Stimulated activated CD4-positive, alpha-beta T cell treated with anti-CD3 and anti-CD28 coated beads, Interleukin-4, amount 100 ng/mL, for 24 hours (primary cell): ENCODE results near the gene MDK.
A peak's percentile ranks its signal among the peaks of the same experiment; 100 is the strongest.

Experiments
- DNase-seq: peaks from one replicate; pipeline ENCODE4 v3.0.0-alpha.2; 2020

The MDK gene

DNA sequence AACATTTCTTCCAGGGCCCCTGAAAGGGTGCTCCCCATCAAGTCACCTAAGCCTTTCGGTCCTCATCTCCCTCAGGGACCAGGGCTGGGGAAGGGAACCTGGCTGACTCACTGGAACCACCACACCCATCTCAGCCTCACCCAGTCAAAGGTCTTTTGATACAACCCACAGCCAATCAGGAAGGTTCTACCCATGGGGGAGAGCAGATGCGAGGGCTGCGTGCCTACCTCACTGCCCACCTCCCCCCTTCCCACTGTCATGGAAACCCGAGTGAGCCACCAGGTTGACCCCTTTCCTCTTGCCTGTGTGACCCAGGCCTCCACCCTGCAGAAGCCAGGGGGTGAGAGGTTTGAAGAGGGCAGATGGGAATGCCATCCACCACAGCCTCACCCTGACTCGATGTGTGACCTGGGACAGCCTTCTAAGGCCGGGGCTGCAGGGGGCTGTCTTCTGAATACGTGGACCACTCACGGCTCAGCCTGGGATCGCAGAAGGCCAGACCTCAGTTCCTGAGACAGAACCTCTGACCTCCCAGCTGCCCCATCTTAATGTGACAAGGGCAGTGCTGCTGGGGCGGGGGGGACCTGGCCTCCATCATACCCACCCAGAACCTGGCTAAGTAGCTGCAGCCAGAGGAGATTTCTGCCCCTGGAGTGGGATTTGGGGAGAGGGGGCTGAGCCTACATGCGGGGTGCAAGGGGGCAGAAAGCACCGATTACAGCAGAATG is 2.7 kb downstream of the MDK start:
- no peak for DNase-seq

- no peak for DNase-seq
Measured at GRCh38 chr11:46385169-46386004, 3.9 kb downstream of the MDK start.

DNA sequence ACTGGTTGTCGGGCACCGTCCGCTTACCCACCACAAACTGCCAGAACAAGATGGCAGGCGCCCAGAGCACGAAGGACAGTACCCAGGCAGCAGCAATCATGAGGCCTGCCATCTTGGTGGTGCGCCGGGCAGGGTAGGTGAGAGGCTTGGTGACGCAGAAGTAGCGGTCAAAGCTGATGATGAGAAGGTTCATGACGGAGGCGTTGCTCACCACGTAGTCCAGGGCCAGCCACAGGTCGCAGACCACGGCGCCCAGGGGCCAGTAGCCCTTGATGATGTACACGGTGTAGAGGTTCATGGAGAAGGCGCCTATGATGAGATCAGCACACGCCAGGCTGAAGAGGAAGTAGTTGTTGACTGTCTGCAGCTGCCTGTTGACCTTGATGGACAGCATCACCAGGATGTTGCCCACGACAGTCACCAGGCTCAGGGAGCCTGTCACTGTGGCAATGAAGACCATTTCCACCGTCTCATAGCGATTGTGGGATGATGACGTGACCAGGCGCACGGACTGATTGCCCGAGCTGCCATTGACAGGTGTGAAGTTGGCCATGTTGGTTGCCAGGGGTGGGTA is 4.6 kb downstream of the MDK start:
- no peak for DNase-seq

DNA sequence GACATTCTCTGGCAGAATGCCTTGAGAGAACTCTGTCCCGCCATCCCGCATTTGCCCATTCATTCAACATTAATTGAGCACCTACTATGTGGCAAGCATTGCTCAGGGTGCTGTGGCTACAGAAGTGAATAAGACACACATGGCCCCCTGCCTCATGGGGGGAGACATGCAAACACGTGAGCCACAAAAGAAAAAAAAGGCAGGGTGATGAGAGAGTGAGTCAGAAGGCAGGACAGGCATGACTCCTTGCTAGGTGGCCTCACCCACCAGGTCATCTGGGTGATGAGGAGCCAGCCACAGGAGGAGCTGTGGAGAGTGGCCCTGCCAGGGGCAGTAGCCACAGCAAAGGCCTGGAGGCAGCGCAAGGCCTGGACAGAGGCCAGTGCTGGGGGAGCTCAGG is 5.2 kb downstream of the MDK start:
- no peak for DNase-seq

DNA sequence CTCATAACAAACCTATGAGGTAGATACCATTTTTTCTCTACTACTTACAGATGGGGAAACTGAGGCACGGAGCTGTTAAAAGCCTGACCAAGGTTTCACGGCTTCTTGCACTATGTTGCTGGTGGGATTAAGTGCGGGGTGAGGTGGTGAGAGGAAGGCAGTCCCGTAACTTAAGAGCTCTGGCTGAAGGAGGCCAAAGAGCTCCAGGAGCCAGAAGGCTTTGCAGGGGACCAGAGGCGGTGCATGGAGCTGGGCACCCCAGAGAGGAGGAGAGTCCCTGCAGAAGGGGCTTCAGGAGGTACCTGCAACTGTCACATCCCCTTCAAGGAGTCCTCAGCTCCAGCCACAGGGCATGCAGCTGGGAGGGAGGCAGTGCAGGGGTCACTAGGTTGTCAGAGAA is 6.0 kb downstream of the MDK start:
- DNase-seq, result no peak

GRCh38 chr11:46387919-46388618 is 6.6 kb downstream of the MDK start:
- no peak for DNase-seq

DNA sequence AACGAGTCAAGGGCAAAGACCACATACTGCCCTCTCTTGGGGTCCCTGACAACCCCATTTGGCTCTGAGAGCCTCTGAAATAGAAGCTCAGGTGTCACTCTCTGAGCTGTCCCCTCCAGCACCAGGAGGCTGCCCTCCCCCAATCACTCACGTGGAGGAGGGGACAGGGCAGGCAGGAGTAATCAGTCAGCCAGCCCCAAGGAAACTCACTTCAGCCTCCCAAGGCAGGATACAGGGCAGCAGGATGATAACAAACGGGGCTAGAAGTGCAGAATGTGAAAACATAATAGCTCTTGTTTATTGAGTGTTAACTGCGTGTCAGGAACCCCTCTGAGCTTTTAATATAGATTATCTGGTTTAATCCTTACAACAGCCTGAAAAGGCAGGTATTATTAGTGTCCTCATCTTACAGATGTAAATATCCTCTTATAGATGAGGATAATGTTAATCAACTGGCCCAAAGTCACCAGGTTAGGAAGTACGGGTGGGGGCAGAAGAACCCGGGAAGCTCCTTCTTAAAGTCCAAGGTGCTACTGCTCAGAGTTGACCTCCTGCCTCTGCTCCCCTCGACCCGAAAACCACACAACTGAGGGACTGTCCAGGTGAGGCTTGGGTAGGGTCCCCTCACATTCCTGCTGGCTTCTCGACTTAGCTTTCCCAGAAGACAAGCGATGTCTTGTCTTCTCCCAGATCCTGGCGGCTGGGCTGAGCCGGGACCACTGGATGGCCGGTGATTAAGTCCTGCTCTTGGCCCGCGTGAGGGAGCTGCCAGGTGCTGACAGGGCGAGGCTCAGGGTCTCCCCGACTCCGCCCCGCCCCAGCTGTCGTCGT is 7.4 kb downstream of the MDK start:
- DNase-seq, result no peak

- DNase-seq, result peak; percentile 48
Measured at GRCh38 chr11:46389450-46390330, 8.2 kb downstream of the MDK start.

GRCh38 chr11:46390331-46391171 is 9.1 kb downstream of the MDK start:
- DNase-seq, result no peak

DNA sequence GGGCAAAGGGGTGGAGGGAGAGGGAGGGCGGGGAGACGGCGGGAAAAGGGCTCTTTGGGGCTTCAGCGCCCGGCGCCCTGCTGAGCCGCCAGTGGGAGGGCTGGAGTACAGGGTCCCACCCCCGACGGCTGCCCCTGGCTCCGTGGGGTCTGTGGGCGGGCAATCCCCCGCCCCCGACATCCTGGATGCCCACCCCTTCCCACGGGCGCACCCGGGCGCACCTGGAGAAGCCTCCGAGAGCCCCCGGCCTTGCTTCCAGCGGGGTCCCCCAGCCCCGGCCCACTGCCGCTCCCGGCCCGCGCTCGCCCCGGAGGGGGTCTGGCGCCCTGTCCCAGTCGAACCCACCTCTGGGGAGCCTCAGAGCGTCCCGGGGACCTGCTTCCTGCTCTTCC is 9.7 kb downstream of the MDK start:
- DNase-seq, result no peak

GRCh38 chr11:46391578-46392420 is 10.3 kb downstream of the MDK start, which contains the start of gene CHRM4:
Gene CHRM4, minus strand, starts transcription at chr11:46391776. Its CDS starts 5,219 bp downstream, at chr11:46386557.
- DNase-seq, result no peak

GRCh38 chr11:46392421-46393230 is 11.2 kb downstream of the MDK start:
- peak; percentile 76 for DNase-seq

- no peak for DNase-seq
Measured at GRCh38 chr11:46393231-46393616, 11.8 kb downstream of the MDK start.

DNA sequence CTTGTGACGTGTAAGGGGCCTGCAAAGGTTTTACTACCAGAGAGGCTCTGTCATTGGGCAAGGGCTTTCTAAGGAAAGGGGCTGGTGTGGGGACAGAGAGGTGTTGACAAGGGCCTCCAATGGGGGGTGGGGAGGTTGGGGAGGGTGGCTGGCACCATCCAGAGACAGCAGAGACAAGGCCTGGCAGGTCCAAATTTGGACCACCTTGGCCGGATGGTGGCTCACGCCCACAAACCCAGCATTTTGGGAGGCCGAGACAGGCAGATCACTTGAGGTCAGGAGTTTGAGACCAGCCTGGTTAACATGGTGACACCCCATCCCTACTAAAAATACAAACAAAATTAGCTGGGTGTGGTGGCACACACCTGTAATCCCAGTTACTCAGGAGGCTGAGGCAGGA is 12.3 kb downstream of the MDK start:
- DNase-seq, result no peak

DNA sequence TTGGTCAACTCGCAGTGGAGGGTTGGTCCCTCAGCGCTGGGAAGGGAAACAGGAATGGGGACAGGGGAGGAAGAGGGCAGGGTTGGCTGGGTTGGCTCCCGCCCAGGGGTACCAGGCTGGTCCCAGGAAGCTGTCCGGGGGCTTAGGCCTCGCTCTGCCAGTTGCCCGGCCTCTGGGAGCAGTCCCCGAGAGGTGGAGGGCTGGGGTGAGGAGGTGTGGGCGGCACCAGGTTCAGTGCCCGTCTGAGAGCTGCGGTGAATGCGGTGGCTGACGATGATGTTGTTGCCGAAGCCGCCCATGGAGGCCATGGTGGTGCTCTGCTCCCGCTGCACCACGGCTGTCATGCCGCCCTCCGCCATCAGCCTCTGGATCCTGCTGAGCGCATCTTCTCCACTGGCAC is 16.1 kb downstream of the MDK start:
- no peak for DNase-seq

DNA sequence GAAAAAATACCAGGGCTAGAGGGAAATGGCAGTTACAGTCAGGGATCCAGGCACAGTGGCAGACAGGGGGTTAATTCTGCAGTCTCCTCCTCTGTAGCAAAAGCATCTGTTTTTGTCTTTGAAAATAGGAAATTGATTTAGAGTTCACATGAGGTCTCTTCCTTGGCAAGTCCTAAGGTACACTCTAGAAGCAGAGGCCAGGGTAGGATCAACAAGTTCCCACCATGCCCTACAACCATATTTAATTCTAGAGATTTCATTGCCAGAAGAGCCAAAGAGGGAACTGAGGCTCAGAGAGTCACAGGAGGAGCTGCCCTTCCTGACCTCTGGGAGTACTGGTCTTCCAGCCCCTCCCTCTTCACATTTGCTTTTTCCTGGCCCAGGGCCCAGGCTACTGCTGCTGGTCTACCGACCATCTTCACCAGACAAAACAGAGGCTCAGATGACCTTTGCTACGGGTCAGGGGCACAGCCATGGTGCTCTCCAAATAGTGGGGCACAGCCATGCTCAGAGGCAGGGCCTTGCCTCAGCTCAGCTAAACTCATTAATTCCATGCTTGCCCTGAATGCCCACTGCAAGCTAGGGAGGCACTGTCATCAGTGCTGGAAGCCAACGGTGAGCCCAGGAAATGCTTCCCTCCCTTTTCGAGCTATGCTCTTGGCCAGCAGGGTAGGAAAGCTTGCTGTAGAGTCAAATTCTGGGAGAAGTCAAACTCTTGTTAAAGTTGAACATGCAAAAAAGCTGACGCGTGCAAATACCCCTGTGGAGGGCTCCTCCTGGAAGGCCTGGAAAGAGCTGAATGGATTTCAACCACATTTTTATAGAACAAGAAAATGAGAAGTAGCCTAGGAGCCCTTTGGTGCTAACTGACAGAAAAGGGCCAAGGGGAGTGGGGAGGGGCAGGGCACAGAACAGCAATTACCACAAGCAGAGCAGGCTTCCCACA is 21.8 kb downstream of the MDK start:
- DNase-seq, result no peak

GRCh38 chr11:46404476-46405017 is 23.1 kb downstream of the MDK start:
- DNase-seq, result no peak
